ENCODE measurements around the gene WWOX. TPM values are rescaled to one million over a fixed set of nuclear protein-coding genes. Genes with fewer than 3 reads are reported as not detected.
A peak's percentile ranks its signal among the peaks of the same experiment; 100 is the strongest.

The WWOX gene
- total and polyA plus RNA-seq, 2 of the 13 experiments (the other 11 are each of a cell fraction or from before 2014, with no cell fraction given), result 9.1 to 37.4 TPM

DNA sequence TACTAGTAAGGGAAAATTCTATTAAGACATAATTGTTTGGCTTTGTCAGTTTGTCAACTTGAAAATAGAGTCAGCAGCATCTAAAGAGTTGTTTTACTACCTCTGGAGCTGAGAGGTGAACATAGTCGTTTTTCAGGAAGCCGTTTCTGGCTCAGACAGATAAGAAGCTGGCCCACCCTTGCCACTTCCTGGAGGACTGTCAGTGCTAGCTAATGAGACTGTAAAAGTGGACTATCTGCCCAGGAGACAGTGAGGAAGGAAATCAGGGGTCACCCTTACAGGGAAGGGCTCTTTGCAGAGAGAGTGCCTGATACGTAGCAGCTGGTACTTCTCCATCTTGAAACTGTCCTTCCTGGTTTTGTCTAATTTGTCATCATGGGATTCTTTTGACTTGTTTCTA is 328.7 kb downstream of the WWOX start:
- Histone ChIP-seq H3K36me3 (replicated peaks in 1 of 2; ENCODE audit: control insufficient read depth in 1 of 2, insufficient read depth in 2 of 2, low read length in 2 of 2) (peaks cover 0 to 10% of the 10 kb centered on the region in 2 experiments; a peak in 3 of 5 replicates), H3K4me3 (replicated peaks in 1 of 3; ENCODE audit: insufficient read depth in 1 of 3, low read depth in 2 of 3, low read length in 3 of 3) (no peak overlapping the region), H2AFZ (ENCODE audit: low read length) (no peak overlapping the region), H3K4me2 (ENCODE audit: low read depth, low read length) (no peak overlapping the region), H3K27me3 (ENCODE audit: control insufficient read depth in 1 of 2, insufficient read depth in 2 of 2, low read length in 2 of 2) (no peaks in the 10 kb centered on the region), H4K20me1 (ENCODE audit: insufficient read depth, low read length) (no peaks in the 10 kb centered on the region), H3K27ac (ENCODE audit: extremely low read length, insufficient read depth, low read length) (no peak overlapping the region), H3K4me1 (ENCODE audit: insufficient read depth, low read length) (no peaks in the 10 kb centered on the region), H3K9ac (ENCODE audit: insufficient read depth, low read depth, low read length) (no peak overlapping the region), H3K79me2 (ENCODE audit: insufficient read depth, low read length) (no peaks in the 10 kb centered on the region), H3K9me3 (ENCODE audit: low read length) (no peaks in the 10 kb centered on the region)
- ChIA-PET CTCF (ENCODE audit: low intra/inter-chr PET ratio, low total read pairs) (no interaction called here), POLR2A (no interaction called here)
- DNase-seq (ENCODE audit: low spot score), result no peak
- FAIRE-seq, result no peak
- in situ Hi-C loops (cut with HindIII; ENCODE audit: extremely low pct_ligation_motif_present, low pct_unique_long_range_greater_than_20kb), result no loop called here
- WGBS (ENCODE audit: low lambda C conversion rate), result 94% methylated on average over 3 of the region's 3 CpGs
- intact Hi-C loops (cut with micrococcal nuclease; ENCODE audit: unreplicated experiment), result no loop called here
- TF ChIP-seq ZNF510 (CRISPR knock-in tag; IDR thresholded peaks at IDR 0.05; ENCODE audit: low read depth), result no peak
- no peak for TF ChIP-seq ZFX (CRISPR knock-in tag; IDR thresholded peaks at IDR 0.05; ENCODE audit: low read depth)
- no peak for TF ChIP-seq ZNF652 (CRISPR knock-in tag; IDR thresholded peaks at IDR 0.05; ENCODE audit: borderline replicate concordance, low read depth)
- BruUV-seq (replicated peaks), result no TSS peak
- no peak for ATAC-seq

DNA sequence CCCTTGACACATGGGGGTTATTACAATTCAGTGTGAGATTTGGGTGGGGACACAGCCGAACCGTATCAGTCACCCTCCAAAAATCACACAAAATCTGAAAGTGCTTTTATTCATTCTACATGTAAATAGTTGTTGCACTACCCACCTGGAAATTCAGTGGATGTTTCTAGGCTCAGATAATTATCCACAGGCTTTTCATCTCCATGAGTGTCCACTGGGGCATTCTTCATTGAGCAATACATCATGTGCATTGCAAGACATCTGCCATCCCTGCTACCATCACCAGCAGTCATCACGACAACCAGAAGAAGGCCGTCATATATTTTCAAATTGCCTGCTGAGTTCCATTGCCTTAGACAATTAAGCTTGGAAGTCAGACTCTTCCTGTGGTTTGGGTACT is 330.8 kb downstream of the WWOX start:
- no TSS peak for BruUV-seq (replicated peaks)
- no peak overlapping the region for H2AFZ ChIP-seq (ENCODE audit: low read length)
- in situ Hi-C loops (cut with HindIII; ENCODE audit: extremely low pct_ligation_motif_present, low pct_unique_long_range_greater_than_20kb), result no loop called here

More for the DNA sequence above, 330.8 kb downstream of the WWOX start:
- CTCF ChIA-PET (ENCODE audit: low intra/inter-chr PET ratio, low total read pairs), result no interaction called here
- no peak for FAIRE-seq
- Histone ChIP-seq H3K9me3 (ENCODE audit: low read length) (no peaks in the 10 kb centered on the region), H3K4me2 (ENCODE audit: low read depth, low read length) (no peak overlapping the region), H3K27me3 (ENCODE audit: control insufficient read depth in 1 of 2, insufficient read depth in 2 of 2, low read length in 2 of 2) (no peaks in the 10 kb centered on the region), H3K79me2 (ENCODE audit: insufficient read depth, low read length) (no peaks in the 10 kb centered on the region), H3K27ac (ENCODE audit: extremely low read length, insufficient read depth, low read length) (no peak overlapping the region), H3K36me3 (replicated peaks in 1 of 2; ENCODE audit: control insufficient read depth in 1 of 2, insufficient read depth in 2 of 2, low read length in 2 of 2) (peaks cover 0 to 10% of the 10 kb centered on the region in 2 experiments; a peak in 3 of 5 replicates), H3K9ac (ENCODE audit: insufficient read depth, low read depth, low read length) (no peak overlapping the region), H3K4me3 (replicated peaks in 1 of 3; ENCODE audit: insufficient read depth in 1 of 3, low read depth in 2 of 3, low read length in 3 of 3) (no peak overlapping the region), H4K20me1 (ENCODE audit: insufficient read depth, low read length) (no peaks in the 10 kb centered on the region), H3K4me1 (ENCODE audit: insufficient read depth, low read length) (peaks cover 4% of the 10 kb centered on the region)
- POLR2A ChIA-PET, result no interaction called here
- WGBS (ENCODE audit: low lambda C conversion rate), result 98% methylated on average over 4 of the region's 4 CpGs
- DNase-seq (ENCODE audit: low spot score), result no peak
- no peak for ATAC-seq
- TF ChIP-seq CEBPB (IDR thresholded peaks at IDR 0.05; ENCODE audit: borderline replicate concordance, low read depth, low read length), result peak; percentile 34; the same call in 1 of the 2 replicates
- TF ChIP-seq RARG (CRISPR knock-in tag; IDR thresholded peaks at IDR 0.05; ENCODE audit: low read depth), result no peak
- TF ChIP-seq ZBTB7A (CRISPR knock-in tag; IDR thresholded peaks at IDR 0.05), result no peak
- intact Hi-C loops (cut with micrococcal nuclease; ENCODE audit: unreplicated experiment), result no loop called here
